GM19324 (cell line): ENCODE results near the gene ATP13A3.

ENCODE experiments used
- ATAC-seq: cut with Tn5 transposase; IDR thresholded peaks from one replicate; pipeline ENCODE4 v1.9.1; 2021; ENCODE audit warnings: mild to moderate bottlenecking, moderate library complexity; ENCODE audit not compliant: unreplicated experiment, low FRiP score

Gene ATP13A3

DNA sequence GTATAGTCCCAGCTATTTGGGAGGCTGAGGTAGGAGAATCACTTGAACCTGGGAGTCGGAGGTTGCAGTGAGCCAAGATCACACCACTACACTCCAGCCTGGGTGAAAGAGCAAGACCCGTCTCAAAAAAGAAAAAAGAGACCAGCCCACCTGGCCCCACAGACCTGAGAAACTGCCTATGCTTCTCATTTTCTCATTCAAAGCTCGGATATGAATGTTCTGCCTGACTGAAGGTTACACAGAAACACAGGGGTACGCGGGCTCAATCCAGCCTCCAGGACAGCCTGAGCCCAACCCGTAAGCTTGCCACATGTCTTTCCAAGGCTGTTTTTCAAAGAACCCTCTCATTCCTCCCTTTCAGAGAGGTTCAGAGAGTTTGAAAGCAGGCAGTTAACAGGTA is 107.6 kb downstream of the ATP13A3 start:
- ATAC-seq: no peak

DNA sequence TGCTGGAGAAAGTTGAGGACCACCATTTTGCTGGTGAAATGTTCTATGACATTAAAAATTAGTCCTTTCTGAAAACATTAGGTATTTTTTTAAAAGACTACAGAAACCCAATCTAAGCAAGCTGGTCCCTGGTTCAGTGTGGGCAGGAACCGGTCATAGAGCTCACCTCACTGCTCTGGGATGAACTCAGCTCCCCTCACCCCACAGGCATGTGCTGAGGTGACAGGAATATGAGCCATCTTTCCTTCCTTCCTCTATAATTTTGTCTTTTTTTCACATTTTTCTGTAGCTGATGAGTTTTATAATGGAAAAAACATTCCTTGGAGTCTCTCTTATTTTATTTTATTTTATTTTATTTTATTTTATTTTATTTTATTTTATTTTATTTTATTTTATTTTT is 109.1 kb downstream of the ATP13A3 start:
- no peak for ATAC-seq

DNA sequence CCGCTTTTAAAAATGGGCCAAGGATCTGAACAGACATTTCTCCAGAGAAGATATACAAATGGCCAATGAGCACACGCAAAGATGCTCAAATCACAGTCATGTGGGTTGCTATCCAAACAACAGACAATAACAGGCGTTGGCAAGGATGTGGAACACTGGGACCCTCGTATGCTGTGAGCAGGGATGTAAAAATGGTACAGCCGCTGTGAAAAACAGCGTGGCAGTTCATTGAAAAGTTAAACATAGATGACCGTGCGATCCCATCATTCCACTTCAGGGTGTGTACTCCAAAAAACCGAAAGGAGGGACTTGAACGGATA is 110.6 kb downstream of the ATP13A3 start:
- ATAC-seq: no peak

DNA sequence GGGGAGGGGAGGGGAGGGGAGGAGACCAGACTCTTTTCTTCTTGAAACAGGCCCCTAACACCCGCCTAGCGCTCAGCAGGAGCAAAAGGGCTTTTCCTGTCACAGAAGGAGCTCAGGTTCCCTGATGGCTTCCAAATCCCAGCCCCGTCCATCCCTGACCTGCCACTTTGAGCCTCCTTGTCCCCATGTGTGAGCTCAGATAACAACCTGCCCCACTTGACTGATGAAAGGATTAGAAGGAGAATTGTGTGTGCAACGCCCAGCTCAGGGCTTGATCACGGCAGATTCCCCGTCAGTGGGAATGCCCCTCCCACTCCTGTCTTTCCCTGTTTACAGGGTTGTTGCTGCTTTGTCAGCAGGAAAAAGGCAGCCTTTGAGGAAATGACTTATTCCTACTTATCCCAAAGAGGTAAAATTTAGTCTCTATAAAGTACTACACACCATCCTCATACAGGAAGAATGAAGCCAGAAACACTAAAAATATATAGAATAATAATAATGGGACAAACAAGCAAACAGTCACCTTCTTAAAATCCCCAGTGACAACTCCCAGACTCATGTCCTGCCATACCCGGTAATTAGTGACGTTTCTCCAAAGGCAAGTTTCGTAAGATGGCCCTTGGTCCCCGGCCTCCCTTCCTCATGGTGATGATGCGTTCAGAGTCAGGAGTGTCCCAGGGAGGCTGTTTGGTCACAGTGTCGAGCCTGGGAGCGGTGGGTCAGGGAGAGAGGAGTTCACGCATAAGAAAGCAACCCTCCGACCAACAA is 111.1 kb downstream of the ATP13A3 start:
- no peak for ATAC-seq

DNA sequence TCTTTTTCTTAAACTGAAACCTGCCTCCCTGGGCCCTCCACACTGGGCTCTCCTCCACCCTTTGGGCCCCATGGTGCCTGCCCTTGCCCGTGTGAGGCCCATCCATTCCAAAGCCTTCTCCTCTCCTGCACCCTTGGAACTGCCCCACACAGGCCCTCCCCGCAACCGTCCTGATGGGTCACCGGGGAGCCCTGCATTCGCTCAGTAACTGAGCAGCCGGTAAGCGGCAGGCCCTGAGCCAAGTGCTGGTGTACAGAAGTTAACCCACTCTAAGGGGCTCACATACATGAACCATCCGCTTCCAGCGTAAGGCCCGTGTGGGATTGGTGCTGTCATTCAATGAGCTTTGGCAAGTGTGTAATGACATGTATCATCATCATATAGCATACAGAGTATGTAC is 111.9 kb downstream of the ATP13A3 start:
- ATAC-seq: no peak

DNA sequence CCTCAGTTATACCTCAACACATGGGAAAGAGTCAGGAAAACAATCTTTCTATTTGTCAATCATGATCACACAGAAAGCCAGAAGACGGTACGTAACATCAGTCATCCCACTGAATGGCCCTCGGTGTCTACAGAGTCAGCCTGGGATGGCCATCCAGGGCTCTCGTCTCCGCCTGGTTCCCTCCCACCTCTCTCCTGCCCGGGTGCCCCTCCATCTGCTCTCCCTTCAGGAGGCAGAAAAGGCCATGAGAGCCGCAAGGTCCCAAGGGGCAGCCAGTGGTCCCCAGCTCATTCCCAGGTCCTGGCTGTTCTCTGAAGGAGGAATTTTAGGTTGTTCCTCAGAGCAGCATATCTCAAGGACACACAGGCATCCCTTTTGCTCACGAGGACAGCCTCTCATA is 112.9 kb downstream of the ATP13A3 start:
- no peak for ATAC-seq

DNA sequence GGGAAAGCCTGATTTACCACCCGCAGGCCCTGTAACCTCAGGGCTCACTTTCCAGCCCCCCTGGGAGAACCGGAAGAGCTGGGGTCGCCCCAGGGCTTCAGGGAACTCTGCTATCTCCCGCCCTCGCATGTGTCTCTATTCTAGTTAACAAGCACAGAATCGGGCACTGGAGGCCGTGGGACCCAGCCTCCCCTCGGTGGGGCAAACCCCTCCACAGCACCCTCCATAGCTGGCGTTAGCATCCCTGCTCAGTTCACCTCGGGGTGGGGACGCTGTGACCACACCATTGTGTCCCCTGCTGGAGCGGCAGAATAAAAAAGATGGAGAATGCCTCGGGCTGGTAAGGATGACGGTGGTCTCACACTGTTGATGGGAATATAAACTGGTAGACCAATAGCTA is 113.8 kb downstream of the ATP13A3 start:
- ATAC-seq: no peak

DNA sequence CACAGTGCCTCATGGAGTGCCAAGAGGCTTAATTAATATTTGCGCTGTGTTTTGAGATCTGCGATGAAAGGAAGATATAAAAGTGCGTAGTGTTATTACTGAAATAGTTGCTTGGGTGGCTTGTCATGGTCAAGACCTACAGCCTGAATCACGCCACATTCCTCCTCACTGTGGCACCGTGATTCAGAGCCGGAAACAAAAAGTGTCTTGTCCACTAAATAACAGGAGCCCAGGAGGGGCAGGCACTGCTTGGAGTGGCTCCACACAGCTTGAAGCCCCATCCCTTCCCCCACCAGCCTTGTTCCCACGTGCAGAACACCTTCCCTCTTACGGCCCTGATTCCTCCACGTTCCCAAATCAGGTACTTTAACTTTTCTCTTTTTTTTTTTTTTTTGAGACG is 116.0 kb downstream of the ATP13A3 start:
- ATAC-seq: no peak

DNA sequence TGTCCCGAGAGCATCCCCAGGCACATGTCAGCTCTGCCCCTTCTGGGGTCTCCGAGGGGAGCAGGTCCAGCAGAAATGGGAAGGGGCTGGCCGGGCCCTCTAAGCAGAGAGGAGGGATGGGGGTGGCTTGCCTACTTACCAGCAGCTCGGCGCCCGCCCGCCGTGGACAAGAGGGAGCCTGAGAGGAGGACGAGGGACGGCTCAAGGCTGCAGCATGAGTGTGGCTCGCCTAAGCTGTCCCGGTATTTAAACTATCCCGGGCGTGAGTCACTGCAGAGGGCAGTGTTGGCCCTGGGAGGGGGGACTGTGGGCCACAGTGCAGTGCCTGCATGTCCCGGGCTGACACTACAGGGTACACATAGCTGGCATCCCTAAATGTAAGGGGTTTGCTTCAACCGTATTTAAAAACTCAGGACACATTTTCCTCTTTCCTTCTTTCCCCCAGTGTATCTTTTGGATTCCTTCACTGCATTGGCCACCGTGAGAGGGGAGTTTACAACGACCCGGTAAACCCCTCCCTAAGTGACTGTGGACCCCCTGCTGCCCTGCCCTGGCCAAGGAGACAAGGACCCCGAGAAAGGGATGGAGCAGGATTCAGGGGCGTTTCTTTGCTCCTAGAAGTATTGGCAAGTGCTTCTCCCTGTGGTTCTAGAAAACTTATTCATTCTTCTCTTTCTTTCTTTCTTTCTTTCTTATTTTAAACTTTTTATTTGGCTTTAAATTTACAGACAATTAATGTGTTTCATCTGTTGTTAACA is 117.1 kb downstream of the ATP13A3 start, which contains the start of gene LRRC15:
TSS of gene LRRC15 (minus strand) at position 222 of the 758 bp plus-strand sequence. CDS start 8,700 bp downstream, outside the sequence.
- ATAC-seq: no peak

DNA sequence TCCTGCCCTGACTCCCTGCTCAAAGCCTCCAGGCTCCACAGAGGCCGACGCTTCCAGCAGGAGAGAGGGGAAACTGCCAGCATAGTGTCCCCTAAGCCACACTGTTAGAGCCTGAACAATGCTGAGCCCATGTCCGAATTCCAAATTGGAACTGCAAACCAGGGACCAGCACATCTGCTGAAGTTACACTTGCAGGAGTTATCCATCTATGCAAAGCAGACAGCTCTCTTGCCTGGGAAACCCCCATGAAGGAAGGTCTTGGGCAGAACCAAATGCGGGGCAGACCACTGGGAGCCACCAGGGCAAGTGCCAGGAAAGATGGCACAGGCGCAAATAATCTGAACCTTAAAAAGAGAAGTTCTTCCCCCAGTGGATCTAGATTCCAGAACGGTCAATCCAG is 117.9 kb downstream of the ATP13A3 start:
- no peak for ATAC-seq

DNA sequence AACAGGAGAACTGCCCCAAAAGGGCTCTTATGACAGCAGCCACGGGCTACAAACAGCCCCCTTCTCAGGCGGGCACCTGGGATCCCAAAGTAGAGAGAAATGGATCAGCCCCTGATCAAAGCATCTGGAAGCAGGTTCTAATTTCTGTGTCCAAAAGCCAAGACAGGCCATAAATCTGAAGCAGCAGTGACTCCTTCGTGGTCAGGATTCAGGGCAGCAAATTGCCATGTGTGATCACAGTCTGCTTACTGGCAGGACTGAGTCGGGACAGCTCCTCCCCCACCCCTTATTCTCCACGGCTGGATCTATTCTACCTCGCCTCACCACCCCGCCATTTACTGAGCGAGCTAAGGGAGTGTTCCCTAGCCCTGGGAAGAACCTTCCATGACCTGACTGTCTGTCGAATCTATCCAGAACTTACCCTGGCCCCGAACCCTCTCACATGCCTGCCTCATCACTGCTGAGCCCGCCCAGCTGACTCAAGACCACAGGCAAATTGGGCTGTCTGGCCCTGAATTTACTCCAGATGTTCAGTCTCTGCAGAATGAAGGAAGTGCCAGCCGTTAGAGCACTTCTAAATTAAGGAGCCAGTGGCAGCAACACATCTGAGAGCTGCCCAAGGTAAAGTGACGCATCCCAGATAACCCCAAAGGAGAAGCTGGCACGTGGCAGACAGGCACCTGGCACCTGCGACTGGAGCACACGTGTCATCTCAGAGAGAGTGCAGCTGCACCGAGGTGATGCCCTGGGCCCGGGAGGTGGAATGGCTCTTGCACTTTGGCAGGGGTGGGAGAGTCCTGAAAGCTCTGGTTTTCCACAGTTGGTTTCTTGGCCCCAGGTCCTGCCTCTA is 118.6 kb downstream of the ATP13A3 start:
- ATAC-seq: no peak

DNA sequence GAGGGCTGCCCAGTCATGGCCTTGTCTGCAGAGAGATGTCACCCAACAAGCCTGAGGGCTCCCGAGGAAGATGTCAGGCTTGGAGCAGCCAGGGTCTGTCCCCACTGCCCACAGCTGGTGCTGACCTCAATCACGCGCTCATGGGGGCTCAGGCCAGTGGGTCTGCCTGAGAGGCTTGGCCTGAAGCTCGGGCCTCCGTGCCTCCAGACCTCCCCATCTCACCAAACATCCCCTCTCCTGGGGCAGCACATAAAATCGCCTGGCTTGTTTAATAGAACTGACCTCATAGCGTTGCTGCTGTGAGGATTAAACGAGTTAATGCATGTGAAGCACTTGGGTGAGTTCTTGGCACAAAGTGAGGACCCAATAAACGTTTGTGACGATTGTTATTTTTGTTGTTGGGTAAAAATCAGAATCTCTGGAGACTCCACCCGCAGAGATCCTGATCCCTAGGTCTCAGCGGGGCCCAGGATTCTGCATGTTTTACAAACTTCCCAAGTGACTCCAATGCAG is 120.8 kb downstream of the ATP13A3 start:
- ATAC-seq: no peak

DNA sequence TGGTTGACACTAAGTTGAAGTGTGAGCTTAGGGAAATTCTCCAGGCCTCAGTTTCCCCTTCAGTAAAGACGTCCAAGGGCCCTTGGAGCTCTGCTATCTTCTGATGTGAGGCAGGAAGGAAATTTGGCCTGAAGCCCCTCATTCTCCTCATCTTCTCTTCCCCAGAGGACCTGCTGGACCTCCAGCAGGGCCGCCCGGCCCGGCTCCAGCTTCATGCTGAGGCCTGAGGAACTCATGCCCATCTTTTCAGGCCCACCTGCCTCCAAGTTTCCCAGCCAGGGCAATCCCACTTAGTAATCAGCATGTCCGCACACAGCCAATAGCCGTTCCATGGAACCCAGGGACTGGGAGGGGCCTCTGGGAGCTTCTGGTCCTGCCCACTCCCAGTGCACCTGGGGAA is 121.3 kb downstream of the ATP13A3 start:
- ATAC-seq: no peak

DNA sequence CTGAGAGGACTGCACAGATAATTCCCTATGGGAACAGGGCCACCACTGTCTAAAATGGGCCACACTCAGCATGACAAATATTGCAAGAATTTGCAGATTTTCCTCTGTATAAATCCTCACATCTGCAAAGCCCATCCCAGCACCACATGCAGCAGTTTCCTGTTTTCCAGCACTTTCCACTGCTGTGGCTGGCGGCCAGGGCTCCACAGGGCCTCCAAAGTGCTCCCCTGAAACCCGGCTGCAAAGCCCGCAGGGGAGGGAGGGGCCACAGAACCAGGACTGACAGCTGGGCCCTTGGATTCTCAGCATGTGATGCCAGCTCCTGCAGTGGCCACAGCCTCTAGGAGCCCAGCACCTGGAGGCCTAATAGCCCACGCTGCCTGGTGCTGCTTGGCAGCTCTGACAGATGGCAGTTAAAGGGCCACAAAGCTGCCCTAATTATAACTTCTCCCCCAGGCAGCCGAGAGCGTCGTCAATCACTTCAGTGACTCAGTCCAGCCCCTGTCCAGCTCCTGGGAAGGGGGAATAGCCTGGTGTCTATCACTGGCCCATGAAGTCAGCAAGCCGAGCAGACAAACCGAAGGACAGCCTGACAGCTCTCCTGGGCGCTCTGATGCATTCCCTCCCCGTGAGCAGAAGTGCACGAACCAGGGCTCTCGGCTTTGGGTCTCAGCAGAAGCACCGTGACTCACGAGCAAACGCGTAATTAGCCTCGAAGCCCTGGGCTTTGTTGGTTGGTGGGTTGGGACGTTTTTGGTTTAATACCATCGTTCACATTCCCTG is 122.0 kb downstream of the ATP13A3 start:
- ATAC-seq: no peak

DNA sequence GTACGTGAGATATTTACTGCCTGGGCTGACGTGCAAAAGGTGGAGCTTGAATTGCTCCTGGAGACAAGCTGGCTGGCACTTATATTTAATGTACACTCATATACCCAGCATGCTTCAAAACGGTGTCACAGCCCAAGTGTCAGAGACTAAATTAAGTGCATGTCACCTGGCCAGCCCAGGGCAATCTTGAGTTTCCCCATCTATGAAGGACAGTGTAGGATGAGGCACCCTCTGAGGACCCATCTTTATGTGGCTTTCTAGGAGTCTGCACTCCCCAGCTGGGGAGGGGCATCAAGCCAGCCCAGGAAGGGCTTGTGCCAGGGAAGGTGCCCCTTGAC is 122.5 kb downstream of the ATP13A3 start:
- ATAC-seq: no peak

DNA sequence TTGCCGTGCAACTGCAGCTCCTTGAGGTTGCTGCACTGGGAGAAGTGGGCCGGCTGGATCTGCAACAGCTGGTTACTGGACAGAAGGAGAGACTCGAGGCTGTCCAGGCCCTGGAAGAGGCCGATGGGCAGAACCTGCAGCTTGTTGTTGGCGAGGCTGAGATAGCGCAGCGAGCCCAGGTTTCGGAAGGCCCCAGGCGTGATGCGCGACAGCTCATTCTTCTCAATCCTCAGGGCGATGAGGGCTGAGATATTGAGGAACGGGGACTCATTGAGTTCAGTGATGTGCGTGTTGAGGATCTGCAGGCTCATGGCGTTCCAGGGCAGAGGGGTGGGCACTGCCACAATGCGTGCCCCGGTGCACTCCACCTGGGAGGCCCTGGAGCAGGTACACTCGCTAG is 126.2 kb downstream of the ATP13A3 start:
- no peak for ATAC-seq

DNA sequence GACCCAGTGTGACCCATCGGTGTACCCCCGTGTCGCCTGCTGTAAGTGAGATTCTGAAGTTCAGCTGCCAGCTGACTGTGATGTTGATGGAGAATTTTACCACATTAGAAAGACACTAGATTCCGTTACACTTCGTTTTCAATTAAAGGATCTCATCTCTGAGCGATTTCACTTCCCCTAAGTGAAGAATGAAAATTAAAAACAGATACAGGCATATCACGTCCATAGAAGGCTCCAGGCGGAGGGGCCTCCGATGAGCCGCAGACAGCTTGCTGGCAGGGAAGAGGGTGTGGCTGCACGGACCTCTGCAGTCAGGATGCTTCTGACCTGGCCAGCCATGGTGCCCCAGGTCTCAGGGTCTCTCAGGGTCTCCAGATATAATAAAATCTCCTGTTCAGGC is 129.1 kb downstream of the ATP13A3 start:
- ATAC-seq: no peak

DNA sequence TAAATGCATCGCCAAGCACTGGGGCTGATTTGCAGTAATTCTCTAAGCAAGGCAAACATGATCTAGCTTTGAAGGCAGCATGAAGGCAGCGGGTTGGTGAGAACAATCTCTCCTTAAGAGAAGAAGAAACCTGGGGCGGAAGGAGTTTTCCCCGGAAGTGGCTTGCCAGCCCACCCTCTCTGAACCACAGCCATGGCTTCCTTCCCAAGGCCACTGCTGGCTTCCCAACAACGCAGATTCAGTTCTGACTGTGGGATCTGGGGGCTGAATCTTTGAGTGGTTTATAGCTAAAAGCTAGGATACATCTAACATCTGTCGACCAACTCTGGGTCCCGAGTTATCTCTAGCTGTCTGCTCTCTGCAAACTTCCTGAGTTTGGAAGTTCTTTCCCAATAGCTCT is 131.4 kb downstream of the ATP13A3 start:
- ATAC-seq: no peak

DNA sequence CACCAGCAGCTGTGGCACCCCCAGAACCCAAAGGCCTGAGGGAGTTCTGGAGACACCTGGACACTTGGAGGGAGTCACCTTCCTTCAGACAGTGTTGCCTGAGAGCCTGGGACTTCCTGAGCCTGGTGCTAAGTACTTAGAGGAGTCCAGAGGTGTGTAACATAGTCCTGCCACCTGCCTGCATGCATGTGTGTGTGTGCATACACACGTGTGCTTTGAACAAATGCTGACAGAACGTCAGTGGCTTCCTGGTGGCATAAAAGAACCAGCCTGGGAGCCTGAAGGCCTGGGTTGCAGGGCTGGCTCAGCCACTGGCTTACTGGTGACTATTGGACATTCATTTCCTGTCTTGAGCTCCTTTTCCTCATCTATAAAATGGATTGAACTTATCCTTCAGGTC is 132.5 kb downstream of the ATP13A3 start:
- ATAC-seq: no peak
